Ishikawa (cell line): Measurements from ENCODE around the gene PEX3.

ENCODE experiments used
- CEBPB ChIP-seq: IDR thresholded peaks from 2 replicates; pipeline ENCODE4 v1.6.1; 2012
- CREB1 ChIP-seq: IDR thresholded peaks from 2 replicates; pipeline ENCODE4 v1.6.1; 2012; ENCODE audit warnings: low read depth
- EGR1 ChIP-seq: IDR thresholded peaks from 2 replicates; pipeline ENCODE4 v1.6.1; 2012
- EP300 ChIP-seq: IDR thresholded peaks from 2 replicates; pipeline ENCODE4 v1.6.1; 2012; ENCODE audit warnings: borderline replicate concordance
- FOXM1 ChIP-seq: IDR thresholded peaks from 2 replicates; pipeline ENCODE4 v1.6.1; 2012; ENCODE audit warnings: low read depth, borderline replicate concordance
- NFIC ChIP-seq: IDR thresholded peaks from 2 replicates; pipeline ENCODE4 v1.6.1; 2012
- RAD21 ChIP-seq: IDR thresholded peaks from 2 replicates; pipeline ENCODE4 v1.6.1; 2012; ENCODE audit warnings: low read depth
- TAF1 ChIP-seq: IDR thresholded peaks from 2 replicates; pipeline ENCODE4 v1.6.1; 2012; ENCODE audit warnings: low read depth, mild to moderate bottlenecking
- TCF12 ChIP-seq: IDR thresholded peaks from 2 replicates; pipeline ENCODE4 v1.6.1; 2012; ENCODE audit warnings: low read depth
- TEAD4 ChIP-seq: IDR thresholded peaks from 2 replicates; pipeline ENCODE4 v1.6.1; 2012
- YY1 ChIP-seq: IDR thresholded peaks from 2 replicates; pipeline ENCODE4 v1.6.1; 2012; ENCODE audit warnings: low read depth
- ZBTB7A ChIP-seq: IDR thresholded peaks from 2 replicates; pipeline ENCODE4 v1.6.1; 2012; ENCODE audit warnings: low read depth
- TF ChIP-seq, protein P1 (sequence below): IDR thresholded peaks from 2 replicates; pipeline ENCODE4 v1.6.1; 2012; ENCODE audit warnings: low read depth, mild to moderate bottlenecking
- TF ChIP-seq, protein P2 (sequence below): IDR thresholded peaks from 2 replicates; pipeline ENCODE4 v1.6.1; 2012
- TF ChIP-seq, protein P3 (sequence below): IDR thresholded peaks from 2 replicates; pipeline ENCODE4 v1.6.1; 2012

PEX3 gene

DNA sequence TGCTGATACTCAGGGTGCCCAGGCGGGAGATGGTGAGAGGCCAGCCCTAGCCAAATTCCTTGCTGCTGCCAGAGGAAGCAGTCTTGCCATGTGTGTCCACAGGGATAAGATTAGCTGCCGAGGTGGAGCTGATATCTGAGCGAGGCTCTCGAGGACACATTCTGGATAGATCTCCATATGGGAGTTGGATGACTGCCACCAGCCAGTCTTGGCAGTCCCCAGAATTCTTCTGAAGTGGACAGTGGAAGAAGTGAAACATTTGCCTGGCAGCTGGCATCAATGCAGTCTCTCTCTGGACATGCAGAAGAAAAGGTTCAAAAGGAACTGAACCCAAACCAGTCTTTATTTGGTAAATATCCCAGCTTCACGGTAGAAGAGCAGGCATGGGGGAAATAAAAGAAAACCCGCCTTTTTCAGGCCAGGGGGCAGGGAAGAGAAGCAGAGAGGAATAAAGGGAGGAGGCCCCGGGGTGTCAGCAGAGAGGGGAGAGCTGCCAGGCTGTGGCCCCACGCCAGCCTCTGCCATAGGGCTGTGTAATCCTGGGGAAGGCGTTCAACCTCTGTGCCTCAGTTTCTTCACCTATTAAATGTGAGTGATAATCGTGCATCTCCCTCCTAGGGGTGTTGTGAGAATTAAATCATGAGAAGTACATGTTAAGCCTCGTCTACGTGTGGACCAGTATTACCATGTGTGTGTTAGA is 64.6 kb downstream of the PEX3 start:
- TF ChIP-seq TCF12 = no peak

DNA sequence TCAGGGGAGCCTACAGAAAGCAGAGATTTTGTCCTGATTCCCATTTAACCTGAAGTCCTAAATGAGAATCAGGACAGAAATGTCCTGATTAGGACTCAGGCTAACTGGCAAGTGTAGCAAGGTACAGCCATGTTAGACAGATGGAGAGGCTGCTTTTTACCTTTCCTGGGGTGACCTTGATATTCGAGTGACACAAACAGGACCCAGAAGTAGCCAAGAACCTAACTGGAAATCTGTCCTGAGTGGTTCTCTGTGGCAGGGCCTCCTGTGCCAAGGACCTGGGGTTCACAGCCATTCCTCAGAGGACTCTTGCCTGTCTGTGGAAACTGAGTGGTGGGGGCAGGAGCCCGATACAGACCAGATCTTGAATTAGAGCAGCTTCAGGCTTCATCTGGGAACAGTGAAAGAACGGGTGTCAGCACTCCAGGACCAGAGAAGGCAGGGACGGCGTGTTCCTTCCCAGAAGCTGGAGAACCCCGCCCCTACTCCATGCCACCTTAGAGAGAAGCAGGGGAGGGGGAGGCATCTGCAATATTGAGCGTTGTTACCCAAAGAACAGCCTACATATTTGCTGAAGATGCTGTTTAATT is 65.3 kb downstream of the PEX3 start:
- TF ChIP-seq CREB1 (no peak), TAF1 (no peak), NFIC (no peak), RAD21 (no peak), TEAD4 (no peak), ZBTB7A (no peak), EGR1 (no peak), TCF12 (no peak), EP300 (no peak), FOXM1 (no peak), YY1 (no peak), CEBPB (no peak)
- TF ChIP-seq, protein P1, sequence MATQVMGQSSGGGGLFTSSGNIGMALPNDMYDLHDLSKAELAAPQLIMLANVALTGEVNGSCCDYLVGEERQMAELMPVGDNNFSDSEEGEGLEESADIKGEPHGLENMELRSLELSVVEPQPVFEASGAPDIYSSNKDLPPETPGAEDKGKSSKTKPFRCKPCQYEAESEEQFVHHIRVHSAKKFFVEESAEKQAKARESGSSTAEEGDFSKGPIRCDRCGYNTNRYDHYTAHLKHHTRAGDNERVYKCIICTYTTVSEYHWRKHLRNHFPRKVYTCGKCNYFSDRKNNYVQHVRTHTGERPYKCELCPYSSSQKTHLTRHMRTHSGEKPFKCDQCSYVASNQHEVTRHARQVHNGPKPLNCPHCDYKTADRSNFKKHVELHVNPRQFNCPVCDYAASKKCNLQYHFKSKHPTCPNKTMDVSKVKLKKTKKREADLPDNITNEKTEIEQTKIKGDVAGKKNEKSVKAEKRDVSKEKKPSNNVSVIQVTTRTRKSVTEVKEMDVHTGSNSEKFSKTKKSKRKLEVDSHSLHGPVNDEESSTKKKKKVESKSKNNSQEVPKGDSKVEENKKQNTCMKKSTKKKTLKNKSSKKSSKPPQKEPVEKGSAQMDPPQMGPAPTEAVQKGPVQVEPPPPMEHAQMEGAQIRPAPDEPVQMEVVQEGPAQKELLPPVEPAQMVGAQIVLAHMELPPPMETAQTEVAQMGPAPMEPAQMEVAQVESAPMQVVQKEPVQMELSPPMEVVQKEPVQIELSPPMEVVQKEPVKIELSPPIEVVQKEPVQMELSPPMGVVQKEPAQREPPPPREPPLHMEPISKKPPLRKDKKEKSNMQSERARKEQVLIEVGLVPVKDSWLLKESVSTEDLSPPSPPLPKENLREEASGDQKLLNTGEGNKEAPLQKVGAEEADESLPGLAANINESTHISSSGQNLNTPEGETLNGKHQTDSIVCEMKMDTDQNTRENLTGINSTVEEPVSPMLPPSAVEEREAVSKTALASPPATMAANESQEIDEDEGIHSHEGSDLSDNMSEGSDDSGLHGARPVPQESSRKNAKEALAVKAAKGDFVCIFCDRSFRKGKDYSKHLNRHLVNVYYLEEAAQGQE = no peak
- TF ChIP-seq, protein P2, sequence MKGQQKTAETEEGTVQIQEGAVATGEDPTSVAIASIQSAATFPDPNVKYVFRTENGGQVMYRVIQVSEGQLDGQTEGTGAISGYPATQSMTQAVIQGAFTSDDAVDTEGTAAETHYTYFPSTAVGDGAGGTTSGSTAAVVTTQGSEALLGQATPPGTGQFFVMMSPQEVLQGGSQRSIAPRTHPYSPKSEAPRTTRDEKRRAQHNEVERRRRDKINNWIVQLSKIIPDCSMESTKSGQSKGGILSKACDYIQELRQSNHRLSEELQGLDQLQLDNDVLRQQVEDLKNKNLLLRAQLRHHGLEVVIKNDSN = no peak
- TF ChIP-seq, protein P3, sequence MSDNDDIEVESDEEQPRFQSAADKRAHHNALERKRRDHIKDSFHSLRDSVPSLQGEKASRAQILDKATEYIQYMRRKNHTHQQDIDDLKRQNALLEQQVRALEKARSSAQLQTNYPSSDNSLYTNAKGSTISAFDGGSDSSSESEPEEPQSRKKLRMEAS = no peak

DNA sequence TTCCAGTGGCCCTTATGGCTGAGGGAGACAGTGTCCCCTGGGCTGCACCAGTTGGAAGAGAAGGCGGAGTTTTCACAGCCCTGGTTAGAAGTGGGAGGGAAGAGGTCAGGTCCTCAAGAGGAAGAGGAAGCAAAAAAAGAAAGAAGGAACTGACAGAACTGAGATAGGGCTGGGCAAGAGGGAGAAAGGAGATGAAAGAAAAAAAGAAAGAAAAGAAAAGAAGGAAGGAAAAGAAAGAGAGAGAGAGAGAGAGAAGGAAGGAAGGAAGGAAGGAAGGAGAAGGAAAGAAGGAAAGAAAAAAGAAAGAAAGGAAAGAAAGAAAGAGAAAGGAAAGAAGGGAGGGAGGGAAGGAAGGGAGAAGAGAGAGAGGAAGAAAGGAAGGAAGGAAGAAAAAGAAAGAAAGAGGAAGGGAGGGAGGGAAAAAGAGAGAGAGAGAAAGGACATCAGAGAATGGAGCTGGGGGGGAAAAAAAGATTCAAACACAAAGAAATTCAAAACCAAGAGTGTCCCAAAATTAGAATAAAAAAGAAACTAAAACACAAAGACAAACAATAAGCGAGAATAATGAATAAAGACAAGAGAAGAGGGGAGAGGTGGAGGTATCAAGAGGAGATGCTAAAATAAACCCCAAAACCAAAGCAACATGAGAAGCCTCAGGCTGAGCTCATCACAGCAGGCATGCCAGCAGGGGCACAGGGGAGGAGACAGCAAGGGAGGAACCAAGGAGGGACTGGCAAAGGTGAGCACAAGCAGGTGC is 66.3 kb downstream of the PEX3 start:
- TF ChIP-seq TAF1 = no peak
- TF ChIP-seq, protein P2 = no peak
- no peak for TF ChIP-seq TCF12
- no peak for TF ChIP-seq YY1
- no peak for TF ChIP-seq NFIC
- TF ChIP-seq EP300 = no peak
- TF ChIP-seq RAD21 = no peak
- TF ChIP-seq CEBPB = no peak
- no peak for TF ChIP-seq ZBTB7A
- no peak for TF ChIP-seq TEAD4

DNA sequence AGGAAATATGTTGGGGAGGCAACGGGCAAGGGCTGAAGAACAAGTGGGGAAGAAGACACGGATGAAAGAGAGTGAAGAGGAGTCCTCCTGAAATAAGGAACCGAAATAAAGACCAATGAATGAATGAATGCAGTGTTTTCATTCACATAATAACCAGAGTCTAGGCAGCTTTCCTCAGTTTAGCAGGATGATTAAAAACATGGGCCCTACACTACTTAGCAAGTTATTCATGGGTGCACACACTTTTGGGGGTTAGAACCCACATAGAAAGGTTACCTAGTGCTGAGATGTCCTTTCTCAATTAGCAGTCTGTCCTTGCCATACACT is 66.8 kb downstream of the PEX3 start:
- no peak for TF ChIP-seq FOXM1
- no peak for TF ChIP-seq CEBPB

DNA sequence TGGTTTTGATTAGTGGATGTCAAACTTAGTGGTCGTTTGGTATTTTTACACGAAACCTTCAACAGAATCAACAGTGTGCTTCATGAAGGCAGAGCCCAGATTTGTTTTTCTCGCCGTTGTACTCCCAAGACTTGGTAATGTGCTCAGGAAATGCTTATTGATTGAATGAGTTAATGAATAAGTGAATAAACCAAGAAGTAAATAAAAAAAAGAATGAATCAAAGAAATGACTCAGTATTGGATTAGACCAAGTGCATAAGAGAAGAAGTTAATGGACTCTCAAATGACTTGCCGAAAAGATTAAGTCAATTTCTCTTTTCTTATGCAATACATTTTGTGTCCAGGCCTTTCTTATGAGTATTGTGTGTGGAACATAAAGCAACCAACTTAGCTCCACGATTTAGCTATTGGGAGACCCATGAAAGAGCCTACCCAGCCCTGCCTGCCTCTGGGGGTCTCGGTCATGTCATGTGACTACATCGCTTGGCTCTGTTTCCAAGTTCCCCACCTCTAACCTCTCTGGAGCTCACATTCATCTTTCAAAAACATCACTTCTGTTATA is 71.5 kb downstream of the PEX3 start:
- TF ChIP-seq EP300 (no peak), ZBTB7A (no peak)
- TF ChIP-seq, protein P1 = no peak

DNA sequence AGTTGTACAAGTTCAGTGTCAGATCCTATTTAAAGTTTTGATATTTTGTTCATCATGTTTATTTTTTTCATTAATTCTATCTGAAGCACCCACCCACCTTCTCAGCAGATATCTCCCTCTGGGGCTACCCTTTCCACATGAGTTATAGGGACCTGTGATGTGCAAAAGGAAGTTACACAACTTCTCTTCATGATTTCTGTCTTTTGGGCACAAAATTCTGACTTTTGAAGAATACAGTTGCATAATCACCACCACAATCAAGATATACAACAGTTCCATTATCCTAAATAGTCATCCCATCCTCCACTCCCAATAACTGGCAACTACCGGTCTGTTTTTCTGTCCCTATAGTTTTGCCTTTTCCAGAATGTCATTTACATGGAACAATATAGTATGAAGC is 74.8 kb downstream of the PEX3 start:
- TF ChIP-seq EP300 = no peak
- no peak for TF ChIP-seq TEAD4
- TF ChIP-seq, protein P3 = no peak
- TF ChIP-seq EGR1 = no peak
- no peak for TF ChIP-seq YY1
- TF ChIP-seq TCF12 = no peak
- no peak for TF ChIP-seq NFIC
- no peak for TF ChIP-seq FOXM1
